Cardiac muscle cell (in vitro differentiated cells and primary cell): ENCODE data around the gene GAS5. TPM values are rescaled to one million over a fixed set of nuclear protein-coding genes. Genes with fewer than 3 reads are reported as not detected.

Source experiments
- DNase-seq, 2 donors: peaks; one replicate each; pipeline versions ENCODE4 v3.0.0 to v3.0.0-alpha.2; 2010 to 2017; ENCODE audit warnings: low read depth in 1 of 2, low spot score in 1 of 2
- H3K27ac ChIP-seq: fragments of 200-600 bp; sonication (generic); 2 replicates; pipeline ENCODE4 v1.5.1; 2016
- H3K27me3 ChIP-seq: fragments of 200-600 bp; sonication (generic); 2 replicates; pipeline ENCODE4 v1.6.0; 2016; ENCODE audit warnings: control low read depth
- H3K36me3 ChIP-seq: fragments of 200-600 bp; sonication (generic); 2 replicates; pipeline ENCODE4 v1.5.1; 2016; ENCODE audit warnings: control low read depth
- H3K4me1 ChIP-seq: fragments of 200-600 bp; sonication (generic); 2 replicates; pipeline ENCODE4 v1.8.1; 2017; ENCODE audit warnings: low read depth, mild to moderate bottlenecking, mixed run types
- H3K4me3 ChIP-seq: fragments of 200-600 bp; sonication (generic); 2 replicates; pipeline ENCODE4 v1.5.1; 2016; ENCODE audit warnings: mild to moderate bottlenecking
- H3K9me3 ChIP-seq: fragments of 200-600 bp; sonication (generic); 2 replicates; pipeline ENCODE4 v1.5.1; 2017; ENCODE audit warnings: low read depth, mild to moderate bottlenecking, control low read depth
- polyA plus RNA-seq: library from polyadenylated mRNA; unstranded; fragments of >200 nt; fragmentation: Nextera tagmentation; extraction: Ambion mirVana; gene quantifications from 2 replicates; pipeline ENCODE4 v1.2.1, GENCODE V29; 2016
- total RNA-seq: library from RNA; depleted of rRNA; stranded (reverse); fragments of >200 nt; gene quantifications from 2 replicates; pipeline ENCODE4 v1.2.3, GENCODE V29; 2016
- TF ChIP-seq, protein P1 (sequence below): IDR thresholded peaks from 2 replicates; pipeline ENCODE4 v1.5.1; 2012; ENCODE audit warnings: low read depth, mild to moderate bottlenecking, low read length

GAS5 gene
- total and polyA plus RNA-seq, 2 experiments from 2014 or later: 158 to 350 TPM

DNA sequence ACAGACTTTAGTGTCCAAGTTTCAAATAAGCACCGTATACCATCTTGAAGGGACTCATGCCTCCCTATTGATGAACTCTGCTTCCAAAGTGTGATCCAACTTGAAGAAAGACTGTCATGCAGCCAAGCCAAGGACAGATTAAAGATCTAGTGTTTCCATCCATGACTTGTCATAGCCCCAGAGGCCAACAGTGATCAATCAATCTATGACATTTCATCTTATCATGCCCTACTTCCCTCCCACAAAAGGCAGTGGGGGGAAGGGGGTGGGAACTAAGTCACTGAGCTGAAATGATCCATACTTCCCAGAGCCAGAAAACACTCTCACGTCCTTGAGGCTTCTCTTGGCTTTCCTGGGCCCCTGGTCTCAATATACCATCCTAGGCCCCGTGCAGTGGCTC, 45.3 kb upstream of the GAS5 start:
- H3K36me3 ChIP-seq: no peaks in the 10 kb centered on the region
- H3K4me1 ChIP-seq: no peaks in the 10 kb centered on the region
- H3K9me3 ChIP-seq: no peaks in the 10 kb centered on the region
- no peaks in the 10 kb centered on the region for H3K27me3 ChIP-seq
- H3K27ac ChIP-seq: no peak overlapping the region
- H3K4me3 ChIP-seq: no peak overlapping the region
- no peak for DNase-seq
- TF ChIP-seq, protein P1, sequence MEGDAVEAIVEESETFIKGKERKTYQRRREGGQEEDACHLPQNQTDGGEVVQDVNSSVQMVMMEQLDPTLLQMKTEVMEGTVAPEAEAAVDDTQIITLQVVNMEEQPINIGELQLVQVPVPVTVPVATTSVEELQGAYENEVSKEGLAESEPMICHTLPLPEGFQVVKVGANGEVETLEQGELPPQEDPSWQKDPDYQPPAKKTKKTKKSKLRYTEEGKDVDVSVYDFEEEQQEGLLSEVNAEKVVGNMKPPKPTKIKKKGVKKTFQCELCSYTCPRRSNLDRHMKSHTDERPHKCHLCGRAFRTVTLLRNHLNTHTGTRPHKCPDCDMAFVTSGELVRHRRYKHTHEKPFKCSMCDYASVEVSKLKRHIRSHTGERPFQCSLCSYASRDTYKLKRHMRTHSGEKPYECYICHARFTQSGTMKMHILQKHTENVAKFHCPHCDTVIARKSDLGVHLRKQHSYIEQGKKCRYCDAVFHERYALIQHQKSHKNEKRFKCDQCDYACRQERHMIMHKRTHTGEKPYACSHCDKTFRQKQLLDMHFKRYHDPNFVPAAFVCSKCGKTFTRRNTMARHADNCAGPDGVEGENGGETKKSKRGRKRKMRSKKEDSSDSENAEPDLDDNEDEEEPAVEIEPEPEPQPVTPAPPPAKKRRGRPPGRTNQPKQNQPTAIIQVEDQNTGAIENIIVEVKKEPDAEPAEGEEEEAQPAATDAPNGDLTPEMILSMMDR: no peak

DNA sequence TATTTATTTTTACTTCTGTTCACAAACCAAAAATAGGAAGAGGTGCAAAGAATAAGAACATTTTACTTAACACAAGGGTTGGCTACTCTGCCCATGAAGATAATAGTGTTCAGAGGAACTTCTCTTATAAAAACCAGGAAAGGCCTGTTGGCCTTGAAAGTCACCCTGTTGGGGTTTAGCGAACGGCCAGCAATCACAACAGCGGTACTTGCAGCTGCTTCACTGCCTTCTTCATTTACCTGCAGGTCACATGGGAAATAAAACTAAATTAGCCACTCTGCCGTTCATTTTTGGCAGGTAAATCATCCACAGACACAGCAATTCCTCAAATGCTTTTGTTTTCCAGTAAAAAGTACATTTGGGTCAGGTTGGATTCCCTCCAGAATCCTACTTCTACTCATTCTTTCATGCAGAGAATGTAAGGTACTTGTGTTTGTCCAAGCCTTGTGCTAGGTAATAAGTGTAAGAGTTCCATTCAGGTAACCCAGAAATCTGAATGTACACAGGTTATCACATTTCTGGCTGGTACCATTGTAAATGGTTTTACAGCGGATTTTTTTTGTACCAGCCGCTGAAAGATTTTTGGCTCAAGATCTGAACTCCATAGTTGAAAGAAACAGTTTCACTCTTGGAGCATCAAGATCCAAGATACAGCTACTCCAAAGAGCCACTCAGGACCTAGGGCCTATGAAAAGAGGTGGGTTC, 36.2 kb upstream of the GAS5 start:
- H3K9me3 ChIP-seq: no peaks in the 10 kb centered on the region
- no peaks in the 10 kb centered on the region for H3K4me1 ChIP-seq
- no peaks in the 10 kb centered on the region for H3K27me3 ChIP-seq
- TF ChIP-seq, protein P1: no peak
- no peak overlapping the region for H3K4me3 ChIP-seq
- no peaks in the 10 kb centered on the region for H3K36me3 ChIP-seq
- H3K27ac ChIP-seq: no peak overlapping the region
- no peak for DNase-seq

DNA sequence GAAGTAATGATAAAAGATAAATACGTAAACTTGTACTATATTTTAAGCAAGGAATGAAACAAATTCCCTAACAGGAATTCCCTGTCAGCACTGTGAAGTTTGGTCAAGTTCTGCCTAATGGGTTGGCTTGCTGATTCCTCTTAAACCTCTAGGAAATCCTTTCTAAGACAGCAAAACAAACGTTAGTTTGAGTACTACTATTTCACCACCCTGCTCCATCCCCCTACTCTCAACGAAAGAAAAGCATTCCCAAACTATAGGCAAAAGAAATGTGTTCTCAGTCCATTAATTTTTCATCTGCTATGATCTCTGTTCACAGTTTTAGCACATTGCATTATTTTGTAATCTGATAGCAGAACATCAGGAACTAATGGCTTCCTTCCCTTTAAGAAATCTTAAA, 33.2 kb upstream of the GAS5 start:
- H3K9me3 ChIP-seq: no peaks in the 10 kb centered on the region
- no peak for DNase-seq
- no peaks in the 10 kb centered on the region for H3K27me3 ChIP-seq
- no peak overlapping the region for H3K27ac ChIP-seq
- no peaks in the 10 kb centered on the region for H3K4me1 ChIP-seq
- no peak overlapping the region for H3K4me3 ChIP-seq
- TF ChIP-seq, protein P1: no peak
- H3K36me3 ChIP-seq: no peaks in the 10 kb centered on the region

DNA sequence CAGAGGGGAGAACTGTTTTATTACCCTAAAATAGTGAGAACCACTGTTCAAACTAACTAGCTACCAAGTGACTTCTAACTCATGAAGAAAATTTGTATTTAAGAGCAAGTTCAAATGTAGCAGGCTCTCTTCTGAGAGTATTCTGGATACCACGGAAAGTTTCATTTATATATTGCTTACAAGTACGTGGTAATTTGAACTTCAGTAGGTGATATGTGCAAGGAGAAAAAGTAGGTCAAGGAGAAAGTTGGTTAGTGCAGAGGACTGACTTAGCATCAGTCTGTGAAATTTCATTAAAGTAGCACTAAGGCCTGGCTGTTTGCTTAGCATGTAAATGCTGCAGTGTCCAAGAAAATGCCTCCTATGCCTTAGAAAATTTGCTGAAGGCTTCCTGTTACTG, 32.6 kb upstream of the GAS5 start:
- no peak for DNase-seq
- TF ChIP-seq, protein P1: no peak
- H3K9me3 ChIP-seq: no peaks in the 10 kb centered on the region
- H3K27ac ChIP-seq: no peak overlapping the region
- no peak overlapping the region for H3K4me3 ChIP-seq
- H3K36me3 ChIP-seq: no peaks in the 10 kb centered on the region
- no peaks in the 10 kb centered on the region for H3K4me1 ChIP-seq
- no peaks in the 10 kb centered on the region for H3K27me3 ChIP-seq

GRCh38 chr1:173894189-173894588, 26.4 kb upstream of the GAS5 start:
- DNase-seq: no peak
- Histone ChIP-seq H3K36me3 (no peaks in the 10 kb centered on the region), H3K4me1 (no peaks in the 10 kb centered on the region), H3K9me3 (no peaks in the 10 kb centered on the region), H3K27me3 (no peaks in the 10 kb centered on the region), H3K27ac (no peak overlapping the region), H3K4me3 (no peak overlapping the region)
- TF ChIP-seq, protein P1: no peak
